Measurements from ENCODE around the gene RPL28.
"Not testable (repeated sequence)": the region's sequence is repeated elsewhere in the genome, so short reads cannot be mapped to it uniquely, and the experiment has no call there.

Gene RPL28

GRCh38 chr19:55391702-55392615 is 6.2 kb downstream of the RPL28 start:
- DNase-seq (ENCODE audit: low read depth in 2 of 2): no peak

DNA sequence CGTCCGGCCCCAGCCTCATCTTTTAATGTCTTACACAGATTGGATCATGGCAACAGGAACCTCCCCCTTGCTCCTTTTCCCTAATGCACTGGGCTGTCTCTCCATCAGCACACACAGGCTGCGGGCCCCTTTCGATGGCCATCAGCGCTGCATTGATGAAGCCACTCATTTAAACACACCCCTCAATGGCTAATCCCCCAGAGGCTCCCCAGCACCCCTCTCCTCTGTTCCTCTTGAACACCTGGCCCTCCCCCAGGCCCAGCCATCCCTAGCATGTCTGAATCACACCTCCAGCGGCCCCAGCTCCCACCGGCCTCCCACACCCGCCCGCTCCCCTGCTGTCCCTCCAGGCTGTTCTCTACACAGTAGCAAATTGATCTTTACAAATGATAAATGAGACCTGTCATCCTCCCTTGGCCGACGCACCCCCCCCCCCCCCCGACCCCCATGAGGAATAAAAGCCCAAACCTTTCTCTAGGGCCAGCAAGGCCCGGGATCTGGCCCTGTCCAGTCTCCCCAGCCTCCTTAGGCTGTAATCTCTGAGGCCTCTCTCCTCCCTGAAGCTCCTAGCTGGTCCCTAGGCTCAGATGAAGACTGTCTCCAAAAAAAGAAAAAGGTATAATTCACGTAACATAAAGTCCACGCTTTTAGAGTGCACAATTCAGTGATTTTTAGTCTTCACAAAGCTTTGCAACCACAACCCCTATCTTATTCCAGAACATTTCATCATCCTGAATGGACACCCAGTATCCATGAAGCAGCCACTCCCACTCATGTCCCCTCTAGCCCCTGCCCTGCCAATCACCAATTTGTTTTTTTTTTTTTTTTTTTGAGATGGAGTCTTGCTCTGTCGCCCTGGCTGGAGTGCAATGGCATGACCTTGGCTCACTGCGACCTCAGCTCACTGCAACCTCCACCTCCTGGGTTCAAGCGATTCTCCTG is 7.4 kb downstream of the RPL28 start:
- DNase-seq (ENCODE audit: low read depth in 2 of 2): no peak

GRCh38 chr19:55398200-55398925 is 12.6 kb downstream of the RPL28 start:
- no peak for DNase-seq (ENCODE audit: low read depth in 2 of 2)

DNA sequence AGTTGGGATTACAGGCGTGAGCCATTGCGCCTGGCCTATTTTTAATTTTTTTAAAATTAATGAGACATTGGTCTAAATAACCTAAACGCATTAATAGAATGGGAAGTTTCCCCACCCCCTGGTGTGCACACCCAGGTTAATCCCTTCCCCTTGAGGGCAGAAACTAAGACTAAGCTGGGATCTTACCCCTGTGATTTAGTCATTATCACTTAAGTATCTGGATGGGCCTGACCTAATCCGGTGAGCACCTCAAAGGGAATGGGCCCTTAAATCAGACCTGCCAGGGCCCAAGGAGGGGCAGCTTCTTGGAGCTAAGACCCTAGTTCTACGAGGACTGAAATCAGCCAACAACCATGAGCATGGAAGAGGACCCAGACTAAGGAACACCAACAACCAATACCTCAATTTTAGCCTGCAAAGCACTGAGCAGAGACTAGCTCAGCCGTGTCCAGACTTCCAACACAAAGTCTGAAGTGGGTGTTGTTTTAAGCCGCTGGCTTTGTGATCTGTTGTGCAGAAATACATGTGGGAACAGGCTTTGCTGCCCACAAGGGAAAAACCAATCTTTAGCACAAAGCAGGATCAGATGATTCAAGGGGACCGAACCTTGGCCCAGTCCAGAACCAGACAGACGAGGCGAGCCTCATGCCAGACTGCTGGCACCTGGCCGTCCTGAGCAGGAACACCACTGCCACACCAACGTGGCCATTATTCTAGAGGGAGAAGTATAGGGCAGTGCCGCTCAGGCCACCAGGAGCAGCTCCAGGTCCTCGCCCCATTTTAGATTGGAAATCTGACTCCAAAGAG is 14.8 kb downstream of the RPL28 start:
- DNase-seq (ENCODE audit: low read depth in 2 of 2): no peak

GRCh38 chr19:55401390-55401789 is 15.7 kb downstream of the RPL28 start:
- DNase-seq (ENCODE audit: low read depth in 2 of 2): not testable (repeated sequence)

DNA sequence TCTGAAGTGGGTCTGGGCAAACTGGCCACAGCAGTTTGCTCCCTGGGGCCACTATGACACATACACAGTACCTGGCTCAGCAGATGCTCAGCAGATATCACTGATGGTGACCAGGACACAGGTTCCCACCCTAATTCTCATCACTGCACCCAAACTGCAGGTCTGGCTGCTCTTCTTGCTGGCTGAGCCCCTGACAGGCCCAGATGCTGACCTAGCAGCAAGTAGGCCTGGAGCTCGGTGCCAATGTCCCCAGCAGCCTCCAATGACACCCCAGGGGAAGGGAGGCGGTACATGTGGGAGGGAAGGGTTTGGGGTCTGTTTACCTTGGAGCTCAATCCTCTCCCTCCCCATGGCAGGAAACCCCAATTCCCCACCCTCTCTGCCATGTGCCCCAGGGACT is 16.8 kb downstream of the RPL28 start:
- no peak for DNase-seq (ENCODE audit: low read depth in 2 of 2)

DNA sequence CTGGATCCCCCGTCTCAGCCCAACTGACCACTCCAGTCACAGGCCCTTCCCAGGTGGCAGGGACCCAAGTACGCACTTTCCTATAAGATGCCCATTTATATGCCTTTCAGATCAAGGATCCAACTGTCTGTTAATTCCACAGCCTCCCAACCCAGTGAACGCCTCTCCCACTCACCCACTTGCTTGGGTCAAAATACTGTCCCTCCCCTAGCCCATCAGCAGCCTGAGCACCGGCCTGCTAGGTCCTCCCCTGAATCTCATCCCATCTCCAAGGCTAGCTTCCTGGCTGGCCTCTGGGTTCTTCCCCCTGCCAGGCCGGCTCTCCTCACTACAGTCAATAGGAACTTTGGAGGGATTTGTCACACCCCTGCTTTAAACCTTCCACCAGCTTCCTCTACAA is 19.9 kb downstream of the RPL28 start:
- no peak for DNase-seq (ENCODE audit: low read depth in 2 of 2)

DNA sequence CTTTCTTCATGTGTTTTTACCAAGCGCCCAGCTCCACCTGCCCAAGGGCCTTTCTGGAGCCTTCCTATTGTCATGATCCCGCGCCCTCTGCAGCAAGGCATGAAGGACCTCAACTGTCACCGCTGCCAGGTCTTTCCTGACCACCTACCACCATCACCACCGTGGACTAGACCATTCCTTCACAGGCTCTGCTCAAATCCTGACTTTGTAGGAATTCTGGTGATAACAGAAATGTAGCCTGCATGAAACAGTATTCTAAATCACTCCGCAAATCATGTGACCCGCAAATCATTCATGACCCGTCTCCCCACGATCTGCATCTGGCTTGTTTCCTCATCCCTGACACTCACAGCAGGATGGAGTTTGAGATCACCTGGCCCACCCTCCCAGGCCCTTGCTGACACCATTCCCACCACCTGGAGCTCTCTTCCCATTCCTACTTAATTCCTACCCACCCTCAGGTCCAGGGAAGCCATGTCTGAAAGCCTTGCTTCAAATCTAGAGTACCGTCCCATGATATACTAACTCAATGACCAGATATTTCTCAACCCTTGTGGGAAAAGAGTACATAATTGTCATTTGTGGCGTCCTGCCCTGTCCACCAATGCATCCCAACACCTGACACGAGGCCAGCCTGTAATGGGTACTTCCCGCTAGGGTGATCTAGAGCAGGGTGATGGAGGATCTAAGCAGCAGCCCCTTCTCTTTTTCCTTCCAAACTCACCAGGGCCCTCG is 20.5 kb downstream of the RPL28 start:
- no peak for DNase-seq (ENCODE audit: low read depth in 2 of 2)

DNA sequence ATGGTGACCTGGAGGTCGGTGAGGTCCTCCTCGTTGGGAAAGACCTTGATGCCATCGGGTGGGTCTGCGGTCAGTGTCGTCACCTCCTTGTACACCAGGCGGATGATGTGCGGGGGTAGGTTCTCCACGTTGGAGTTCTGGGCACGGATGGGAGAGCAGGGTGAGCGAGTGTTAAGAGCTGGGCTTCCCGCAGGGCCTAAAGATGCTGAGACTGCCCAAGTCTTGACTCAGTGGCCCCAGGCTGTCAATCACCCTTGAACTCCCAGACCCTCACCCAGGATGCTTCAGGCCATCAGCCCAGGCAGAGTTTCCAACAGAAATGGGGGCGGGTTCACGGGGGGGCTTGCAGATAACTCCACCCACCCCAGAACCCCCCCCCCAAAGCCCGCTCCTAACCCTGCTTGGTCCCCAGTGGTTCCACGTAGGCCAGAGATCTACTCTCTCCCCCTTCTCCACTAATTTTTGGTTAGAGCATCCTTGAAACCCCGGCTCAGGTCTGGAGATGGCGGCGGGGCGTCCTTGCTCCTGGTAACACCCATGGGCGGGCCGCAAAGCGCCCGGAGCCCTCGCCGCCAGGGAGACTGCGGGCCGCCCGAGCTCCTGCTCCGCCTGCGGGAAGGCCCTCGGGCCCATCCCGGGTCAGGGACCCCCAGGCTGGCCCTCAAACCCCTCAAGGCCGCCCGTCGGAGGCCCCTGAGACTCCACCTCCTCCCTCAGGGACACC is 21.3 kb downstream of the RPL28 start:
- DNase-seq (ENCODE audit: low read depth in 2 of 2): no peak

DNA sequence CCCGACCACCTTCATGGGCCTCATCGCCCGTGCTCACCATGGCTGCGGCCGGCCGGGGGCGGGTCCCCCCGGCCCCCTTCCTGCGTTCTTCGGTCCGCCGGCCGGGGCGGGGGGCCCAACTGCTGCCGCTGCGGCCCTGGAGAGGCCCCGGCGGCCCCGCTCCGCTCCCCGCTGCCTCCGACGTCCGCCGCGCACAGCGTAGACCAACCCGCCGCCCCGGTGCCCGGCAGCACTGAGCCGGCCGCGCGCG is 21.7 kb downstream of the RPL28 start, which contains the start of gene UBE2S:
Gene UBE2S, minus strand, starts transcription at position 239 of the 250 bp plus-strand sequence. Its CDS starts 199 bp downstream, at position 40.
- not testable (repeated sequence) for DNase-seq (ENCODE audit: low read depth in 2 of 2)

GRCh38 chr19:55407800-55408532 is 22.2 kb downstream of the RPL28 start:
- peak; percentile 93 to 96 for DNase-seq (ENCODE audit: low read depth in 2 of 2)

- no peak for DNase-seq (ENCODE audit: low read depth in 2 of 2)
Measured at GRCh38 chr19:55408533-55408872, 22.8 kb downstream of the RPL28 start.

DNA sequence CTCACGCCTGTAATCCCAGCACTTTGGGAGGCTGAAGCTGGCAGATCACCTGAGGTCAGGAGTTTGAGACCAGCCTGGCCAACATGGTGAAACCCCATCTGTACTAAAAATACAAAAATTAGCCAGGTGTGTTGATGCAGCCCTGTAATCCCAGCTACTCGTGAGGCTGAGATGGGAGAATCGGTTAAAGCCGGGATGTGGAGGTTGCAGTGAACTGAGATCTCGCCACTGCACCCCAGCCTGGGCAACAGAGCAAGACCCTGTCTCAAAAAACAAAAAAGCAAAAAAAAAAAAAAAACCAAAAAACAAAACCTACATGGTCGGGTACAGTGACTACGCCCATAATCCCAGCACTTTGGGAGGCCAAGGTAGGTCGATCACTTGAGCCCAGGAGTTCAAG is 23.4 kb downstream of the RPL28 start:
- not testable (repeated sequence) for DNase-seq (ENCODE audit: low read depth in 2 of 2)

GRCh38 chr19:55410168-55410567 is 24.4 kb downstream of the RPL28 start:
- no peak for DNase-seq (ENCODE audit: low read depth in 2 of 2)

GRCh38 chr19:55418185-55418584 is 32.5 kb downstream of the RPL28 start:
- peak in 1 of 2 donors; percentile 39 for DNase-seq (ENCODE audit: low read depth in 2 of 2)

DNA sequence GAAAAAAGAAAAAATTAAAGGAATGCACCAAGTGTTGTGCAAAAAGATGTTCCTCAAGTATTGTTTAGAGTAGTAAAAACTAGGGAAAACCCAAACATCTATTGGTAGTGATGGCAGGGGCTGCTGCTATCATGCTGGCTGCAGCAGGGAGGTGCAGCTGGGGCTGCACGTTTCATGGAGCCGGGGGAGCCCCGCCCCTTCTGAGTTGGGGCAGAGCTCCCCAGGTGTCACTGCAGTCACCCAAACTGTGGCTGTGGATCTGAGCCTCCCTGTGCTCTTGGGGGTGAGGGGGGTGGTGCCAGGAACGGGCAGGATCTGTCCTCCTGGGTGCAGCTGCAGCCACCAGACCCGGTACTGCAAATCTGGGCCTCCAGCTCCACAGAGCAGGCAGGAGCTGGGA is 33.4 kb downstream of the RPL28 start:
- DNase-seq (ENCODE audit: low read depth in 2 of 2): no peak

GRCh38 chr19:55419624-55420236 is 34.0 kb downstream of the RPL28 start:
- DNase-seq (ENCODE audit: low read depth in 2 of 2): no peak

DNA sequence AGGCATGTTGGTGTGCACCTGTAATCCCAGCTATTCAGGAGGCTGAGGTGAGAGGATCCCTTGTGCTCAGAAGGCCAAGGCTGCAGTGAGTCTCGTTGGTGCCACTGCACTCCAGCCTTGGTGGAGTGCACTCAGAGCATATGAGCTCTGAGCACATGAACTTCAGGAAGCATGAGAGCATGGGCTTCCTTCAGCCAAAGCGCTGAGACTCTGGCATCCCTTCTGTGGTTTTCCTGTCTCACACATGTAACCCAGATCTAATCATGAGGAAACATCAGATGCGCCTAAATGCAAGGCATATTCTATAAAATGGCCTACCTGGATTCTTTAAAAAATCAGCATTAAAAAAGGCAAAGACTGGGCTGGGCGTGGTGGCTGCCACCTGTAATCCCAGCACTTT is 35.5 kb downstream of the RPL28 start:
- DNase-seq (ENCODE audit: low read depth in 2 of 2): not testable (repeated sequence)

All from stimulated activated CD4-positive, alpha-beta T cell treated with anti-CD3 and anti-CD28 coated beads, Interleukin-4, amount 100 ng/mL, for 48 hours (primary cell).